ENCODE results near the gene PHF14. TPM values are rescaled to one million over a fixed set of nuclear protein-coding genes. Genes with fewer than 3 reads are reported as not detected.

PHF14 gene
- total and polyA plus RNA-seq, 2 experiments from 2014 or later: 72.0 to 87.9 TPM

DNA sequence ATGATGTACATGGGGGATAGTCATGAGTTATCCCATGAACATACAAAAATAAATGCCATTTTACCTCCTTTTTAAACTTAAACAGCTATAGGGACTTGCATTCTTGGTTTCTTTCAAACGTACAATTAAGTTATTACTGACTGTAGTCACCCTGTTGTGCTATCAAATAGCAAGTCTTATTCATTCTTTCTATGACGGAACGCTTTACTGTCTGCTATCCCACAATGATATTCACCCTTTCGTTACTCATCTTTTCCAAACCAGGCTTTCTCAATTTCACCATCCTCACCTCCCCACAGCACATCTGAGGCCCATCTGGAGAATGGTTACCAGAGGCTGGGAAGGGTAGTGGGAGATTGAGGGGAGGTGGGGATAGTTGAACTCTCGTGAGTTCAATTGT, 218.8 kb downstream of the PHF14 start:
- Histone ChIP-seq H3K4me2 (peak overlapping the region; percentile 85), H2AFZ (peak overlapping the region; percentile 24; the same call in 1 of the 2 replicates), H3K36me3 (ENCODE audit: insufficient read depth) (no peaks in the 10 kb centered on the region), H4K20me1 (replicated peaks; ENCODE audit: insufficient read depth) (no peaks in the 10 kb centered on the region), H3K4me3 (peak overlapping the region; percentile 51), H3K79me2 (replicated peaks; ENCODE audit: insufficient read depth) (no peaks in the 10 kb centered on the region), H3K9me2 (ENCODE audit: insufficient read depth) (no peaks in the 10 kb centered on the region), H3K27ac (ENCODE audit: low read depth) (no peak overlapping the region), H3K4me1 (ENCODE audit: insufficient read depth) (peaks cover 31% of the 10 kb centered on the region), H3K27me3 (ENCODE audit: insufficient read depth) (peaks cover 48% of the 10 kb centered on the region), H3F3A (replicated peaks; ENCODE audit: low read depth) (no peaks in the 10 kb centered on the region)
- no peak for DNase-seq (ENCODE audit: low spot score)
- Mint-ChIP-seq H3K36me3 (ENCODE audit: low read depth) (peaks cover 3% of the 10 kb centered on the region; the same call in 1 of the 3 replicates), H3K27ac (peak overlapping the region; percentile 95; the same call in 1 of the 2 replicates), H3K4me3 (peak overlapping the region; percentile 72), H3K27me3 (ENCODE audit: insufficient read depth, low read depth, poor library complexity) (peaks cover 26% of the 10 kb centered on the region), H3K9me3 (peaks cover 3% of the 10 kb centered on the region; the same call in 2 of the 3 replicates), H3K4me1 (peaks cover 58% of the 10 kb centered on the region)
- TF ChIP-seq, protein P1, sequence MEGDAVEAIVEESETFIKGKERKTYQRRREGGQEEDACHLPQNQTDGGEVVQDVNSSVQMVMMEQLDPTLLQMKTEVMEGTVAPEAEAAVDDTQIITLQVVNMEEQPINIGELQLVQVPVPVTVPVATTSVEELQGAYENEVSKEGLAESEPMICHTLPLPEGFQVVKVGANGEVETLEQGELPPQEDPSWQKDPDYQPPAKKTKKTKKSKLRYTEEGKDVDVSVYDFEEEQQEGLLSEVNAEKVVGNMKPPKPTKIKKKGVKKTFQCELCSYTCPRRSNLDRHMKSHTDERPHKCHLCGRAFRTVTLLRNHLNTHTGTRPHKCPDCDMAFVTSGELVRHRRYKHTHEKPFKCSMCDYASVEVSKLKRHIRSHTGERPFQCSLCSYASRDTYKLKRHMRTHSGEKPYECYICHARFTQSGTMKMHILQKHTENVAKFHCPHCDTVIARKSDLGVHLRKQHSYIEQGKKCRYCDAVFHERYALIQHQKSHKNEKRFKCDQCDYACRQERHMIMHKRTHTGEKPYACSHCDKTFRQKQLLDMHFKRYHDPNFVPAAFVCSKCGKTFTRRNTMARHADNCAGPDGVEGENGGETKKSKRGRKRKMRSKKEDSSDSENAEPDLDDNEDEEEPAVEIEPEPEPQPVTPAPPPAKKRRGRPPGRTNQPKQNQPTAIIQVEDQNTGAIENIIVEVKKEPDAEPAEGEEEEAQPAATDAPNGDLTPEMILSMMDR (conservative IDR thresholded peaks at IDR 0.05; ENCODE audit: low read depth in 2 of 2): no peak
- TF ChIP-seq STAT1 (IDR thresholded peaks at IDR 0.05; ENCODE audit: unreplicated experiment): no peak
- no peak for TF ChIP-seq EZH2phosphoT487 (IDR thresholded peaks at IDR 0.05; ENCODE audit: unreplicated experiment)
- TF ChIP-seq POLR2AphosphoS5 (IDR thresholded peaks at IDR 0.05; ENCODE audit: low read depth): no peak
- TF ChIP-seq, protein P2, sequence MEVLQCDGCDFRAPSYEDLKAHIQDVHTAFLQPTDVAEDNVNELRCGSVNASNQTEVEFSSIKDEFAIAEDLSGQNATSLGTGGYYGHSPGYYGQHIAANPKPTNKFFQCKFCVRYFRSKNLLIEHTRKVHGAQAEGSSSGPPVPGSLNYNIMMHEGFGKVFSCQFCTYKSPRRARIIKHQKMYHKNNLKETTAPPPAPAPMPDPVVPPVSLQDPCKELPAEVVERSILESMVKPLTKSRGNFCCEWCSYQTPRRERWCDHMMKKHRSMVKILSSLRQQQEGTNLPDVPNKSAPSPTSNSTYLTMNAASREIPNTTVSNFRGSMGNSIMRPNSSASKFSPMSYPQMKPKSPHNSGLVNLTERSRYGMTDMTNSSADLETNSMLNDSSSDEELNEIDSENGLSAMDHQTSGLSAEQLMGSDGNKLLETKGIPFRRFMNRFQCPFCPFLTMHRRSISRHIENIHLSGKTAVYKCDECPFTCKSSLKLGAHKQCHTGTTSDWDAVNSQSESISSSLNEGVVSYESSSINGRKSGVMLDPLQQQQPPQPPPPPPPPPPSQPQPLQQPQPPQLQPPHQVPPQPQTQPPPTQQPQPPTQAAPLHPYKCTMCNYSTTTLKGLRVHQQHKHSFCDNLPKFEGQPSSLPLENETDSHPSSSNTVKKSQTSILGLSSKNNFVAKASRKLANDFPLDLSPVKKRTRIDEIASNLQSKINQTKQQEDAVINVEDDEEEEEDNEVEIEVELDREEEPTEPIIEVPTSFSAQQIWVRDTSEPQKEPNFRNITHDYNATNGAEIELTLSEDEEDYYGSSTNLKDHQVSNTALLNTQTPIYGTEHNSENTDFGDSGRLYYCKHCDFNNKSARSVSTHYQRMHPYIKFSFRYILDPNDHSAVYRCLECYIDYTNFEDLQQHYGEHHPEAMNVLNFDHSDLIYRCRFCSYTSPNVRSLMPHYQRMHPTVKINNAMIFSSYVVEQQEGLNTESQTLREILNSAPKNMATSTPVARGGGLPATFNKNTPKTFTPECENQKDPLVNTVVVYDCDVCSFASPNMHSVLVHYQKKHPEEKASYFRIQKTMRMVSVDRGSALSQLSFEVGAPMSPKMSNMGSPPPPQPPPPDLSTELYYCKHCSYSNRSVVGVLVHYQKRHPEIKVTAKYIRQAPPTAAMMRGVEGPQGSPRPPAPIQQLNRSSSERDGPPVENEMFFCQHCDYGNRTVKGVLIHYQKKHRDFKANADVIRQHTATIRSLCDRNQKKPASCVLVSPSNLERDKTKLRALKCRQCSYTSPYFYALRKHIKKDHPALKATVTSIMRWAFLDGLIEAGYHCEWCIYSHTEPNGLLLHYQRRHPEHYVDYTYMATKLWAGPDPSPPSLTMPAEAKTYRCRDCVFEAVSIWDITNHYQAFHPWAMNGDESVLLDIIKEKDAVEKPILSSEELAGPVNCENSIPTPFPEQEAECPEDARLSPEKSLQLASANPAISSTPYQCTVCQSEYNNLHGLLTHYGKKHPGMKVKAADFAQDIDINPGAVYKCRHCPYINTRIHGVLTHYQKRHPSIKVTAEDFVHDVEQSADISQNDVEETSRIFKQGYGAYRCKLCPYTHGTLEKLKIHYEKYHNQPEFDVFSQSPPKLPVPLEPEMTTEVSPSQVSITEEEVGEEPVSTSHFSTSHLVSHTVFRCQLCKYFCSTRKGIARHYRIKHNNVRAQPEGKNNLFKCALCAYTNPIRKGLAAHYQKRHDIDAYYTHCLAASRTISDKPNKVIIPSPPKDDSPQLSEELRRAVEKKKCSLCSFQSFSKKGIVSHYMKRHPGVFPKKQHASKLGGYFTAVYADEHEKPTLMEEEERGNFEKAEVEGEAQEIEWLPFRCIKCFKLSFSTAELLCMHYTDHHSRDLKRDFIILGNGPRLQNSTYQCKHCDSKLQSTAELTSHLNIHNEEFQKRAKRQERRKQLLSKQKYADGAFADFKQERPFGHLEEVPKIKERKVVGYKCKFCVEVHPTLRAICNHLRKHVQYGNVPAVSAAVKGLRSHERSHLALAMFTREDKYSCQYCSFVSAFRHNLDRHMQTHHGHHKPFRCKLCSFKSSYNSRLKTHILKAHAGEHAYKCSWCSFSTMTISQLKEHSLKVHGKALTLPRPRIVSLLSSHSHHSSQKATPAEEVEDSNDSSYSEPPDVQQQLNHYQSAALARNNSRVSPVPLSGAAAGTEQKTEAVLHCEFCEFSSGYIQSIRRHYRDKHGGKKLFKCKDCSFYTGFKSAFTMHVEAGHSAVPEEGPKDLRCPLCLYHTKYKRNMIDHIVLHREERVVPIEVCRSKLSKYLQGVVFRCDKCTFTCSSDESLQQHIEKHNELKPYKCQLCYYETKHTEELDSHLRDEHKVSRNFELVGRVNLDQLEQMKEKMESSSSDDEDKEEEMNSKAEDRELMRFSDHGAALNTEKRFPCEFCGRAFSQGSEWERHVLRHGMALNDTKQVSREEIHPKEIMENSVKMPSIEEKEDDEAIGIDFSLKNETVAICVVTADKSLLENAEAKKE (CRISPR knock-in tag; IDR thresholded peaks at IDR 0.05): no peak
- no peak for TF ChIP-seq NANOG (IDR thresholded peaks at IDR 0.05; ENCODE audit: borderline replicate concordance)
- TF ChIP-seq, protein P3, sequence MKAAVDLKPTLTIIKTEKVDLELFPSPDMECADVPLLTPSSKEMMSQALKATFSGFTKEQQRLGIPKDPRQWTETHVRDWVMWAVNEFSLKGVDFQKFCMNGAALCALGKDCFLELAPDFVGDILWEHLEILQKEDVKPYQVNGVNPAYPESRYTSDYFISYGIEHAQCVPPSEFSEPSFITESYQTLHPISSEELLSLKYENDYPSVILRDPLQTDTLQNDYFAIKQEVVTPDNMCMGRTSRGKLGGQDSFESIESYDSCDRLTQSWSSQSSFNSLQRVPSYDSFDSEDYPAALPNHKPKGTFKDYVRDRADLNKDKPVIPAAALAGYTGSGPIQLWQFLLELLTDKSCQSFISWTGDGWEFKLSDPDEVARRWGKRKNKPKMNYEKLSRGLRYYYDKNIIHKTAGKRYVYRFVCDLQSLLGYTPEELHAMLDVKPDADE (IDR thresholded peaks at IDR 0.05): no peak
- TF ChIP-seq ZNF331 (CRISPR knock-in tag; IDR thresholded peaks at IDR 0.05; ENCODE audit: low read depth): no peak
- TF ChIP-seq, protein P4, sequence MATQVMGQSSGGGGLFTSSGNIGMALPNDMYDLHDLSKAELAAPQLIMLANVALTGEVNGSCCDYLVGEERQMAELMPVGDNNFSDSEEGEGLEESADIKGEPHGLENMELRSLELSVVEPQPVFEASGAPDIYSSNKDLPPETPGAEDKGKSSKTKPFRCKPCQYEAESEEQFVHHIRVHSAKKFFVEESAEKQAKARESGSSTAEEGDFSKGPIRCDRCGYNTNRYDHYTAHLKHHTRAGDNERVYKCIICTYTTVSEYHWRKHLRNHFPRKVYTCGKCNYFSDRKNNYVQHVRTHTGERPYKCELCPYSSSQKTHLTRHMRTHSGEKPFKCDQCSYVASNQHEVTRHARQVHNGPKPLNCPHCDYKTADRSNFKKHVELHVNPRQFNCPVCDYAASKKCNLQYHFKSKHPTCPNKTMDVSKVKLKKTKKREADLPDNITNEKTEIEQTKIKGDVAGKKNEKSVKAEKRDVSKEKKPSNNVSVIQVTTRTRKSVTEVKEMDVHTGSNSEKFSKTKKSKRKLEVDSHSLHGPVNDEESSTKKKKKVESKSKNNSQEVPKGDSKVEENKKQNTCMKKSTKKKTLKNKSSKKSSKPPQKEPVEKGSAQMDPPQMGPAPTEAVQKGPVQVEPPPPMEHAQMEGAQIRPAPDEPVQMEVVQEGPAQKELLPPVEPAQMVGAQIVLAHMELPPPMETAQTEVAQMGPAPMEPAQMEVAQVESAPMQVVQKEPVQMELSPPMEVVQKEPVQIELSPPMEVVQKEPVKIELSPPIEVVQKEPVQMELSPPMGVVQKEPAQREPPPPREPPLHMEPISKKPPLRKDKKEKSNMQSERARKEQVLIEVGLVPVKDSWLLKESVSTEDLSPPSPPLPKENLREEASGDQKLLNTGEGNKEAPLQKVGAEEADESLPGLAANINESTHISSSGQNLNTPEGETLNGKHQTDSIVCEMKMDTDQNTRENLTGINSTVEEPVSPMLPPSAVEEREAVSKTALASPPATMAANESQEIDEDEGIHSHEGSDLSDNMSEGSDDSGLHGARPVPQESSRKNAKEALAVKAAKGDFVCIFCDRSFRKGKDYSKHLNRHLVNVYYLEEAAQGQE (IDR thresholded peaks at IDR 0.05; ENCODE audit: unreplicated experiment): no peak
- no peak for TF ChIP-seq EZH2 (IDR thresholded peaks at IDR 0.05; ENCODE audit: low read depth, unreplicated experiment)
- no peak for TF ChIP-seq JUNB (IDR thresholded peaks at IDR 0.05; ENCODE audit: unreplicated experiment)
- no peak for TF ChIP-seq ZNF114 (CRISPR knock-in tag; IDR thresholded peaks at IDR 0.05)
- no peak for TF ChIP-seq CREB1 (CRISPR knock-in tag; IDR thresholded peaks at IDR 0.05; ENCODE audit: low read depth)
- no peak for ATAC-seq
